Left renal pelvis (tissue), 4 donors: ENCODE data around the gene VAC14. TPM values are rescaled to one million over a fixed set of nuclear protein-coding genes. Genes with fewer than 3 reads are reported as not detected.
"Not testable (repeated sequence)": the region's sequence is repeated elsewhere in the genome, so short reads cannot be mapped to it uniquely, and the experiment has no call there.

Source experiments
- DNase-seq, 4 donors: peaks; one replicate each; pipeline ENCODE4 v3.0.0-alpha.2; 2013; ENCODE audit warnings: low read depth in 4 of 4, low spot score in 3 of 4
- polyA plus RNA-seq, 4 donors: library from polyadenylated mRNA; unstranded; fragments of 120-200 nt; gene quantifications; one replicate each; pipeline ENCODE4 v1.2.1, GENCODE V29; 2013; ENCODE audit not compliant: insufficient read length in 4 of 4

VAC14 gene
- polyA plus RNA-seq, 4 donors = 24.3 to 42.0 (median 37.9) TPM

- DNase-seq = not testable (repeated sequence)
Observed at GRCh38 chr16:70670938-70671337, 130.0 kb downstream of the VAC14 start.

GRCh38 chr16:70670175-70670574, 130.8 kb downstream of the VAC14 start:
- no peak for DNase-seq

- no peak for DNase-seq
Observed at GRCh38 chr16:70665806-70666735, 134.9 kb downstream of the VAC14 start.

GRCh38 chr16:70665113-70665694, 135.8 kb downstream of the VAC14 start:
- no peak for DNase-seq

- DNase-seq = no peak
Observed at GRCh38 chr16:70664325-70665112, 136.4 kb downstream of the VAC14 start.

- DNase-seq = no peak
Observed at GRCh38 chr16:70663524-70664324, 137.2 kb downstream of the VAC14 start.

- no peak for DNase-seq
Observed at GRCh38 chr16:70662991-70663523, 137.9 kb downstream of the VAC14 start.

- DNase-seq = no peak
Observed at GRCh38 chr16:70661918-70662641, 138.9 kb downstream of the VAC14 start.

GRCh38 chr16:70661534-70661917, 139.4 kb downstream of the VAC14 start:
- DNase-seq = no peak

- no peak for DNase-seq
Observed at GRCh38 chr16:70660672-70661350, 140.1 kb downstream of the VAC14 start.

GRCh38 chr16:70659953-70660671, 140.8 kb downstream of the VAC14 start:
- no peak for DNase-seq

- no peak for DNase-seq
Observed at GRCh38 chr16:70659546-70659945, 141.4 kb downstream of the VAC14 start.

- DNase-seq = no peak
Observed at GRCh38 chr16:70658921-70659320, 142.0 kb downstream of the VAC14 start.

GRCh38 chr16:70657956-70658355, 143.0 kb downstream of the VAC14 start:
- no peak for DNase-seq

- no peak for DNase-seq
Observed at GRCh38 chr16:70656712-70657263, 144.2 kb downstream of the VAC14 start.

GRCh38 chr16:70656065-70656711, 144.8 kb downstream of the VAC14 start:
- DNase-seq = no peak
